Progenitor cell of endocrine pancreas (in vitro differentiated cells): Measurements from ENCODE around the gene CXCL16. TPM values are rescaled to one million over a fixed set of nuclear protein-coding genes. Genes with fewer than 3 reads are reported as not detected.
A peak's percentile ranks its signal among the peaks of the same experiment; 100 is the strongest.

ENCODE experiments used
- DNase-seq: peaks from one replicate; pipeline ENCODE4 v3.0.0; 2021; ENCODE audit warnings: low spot score; ENCODE audit not compliant: unreplicated experiment
- H3K27ac Mint-ChIP-seq: 2 replicates; pipeline ENCODE4 v1.8.0; 2021; ENCODE audit warnings: mild to moderate bottlenecking, moderate library complexity, mixed read lengths
- H3K27me3 Mint-ChIP-seq: 2 replicates; pipeline ENCODE4 v1.8.0; 2021; ENCODE audit warnings: mixed read lengths
- H3K36me3 Mint-ChIP-seq: 2 replicates; pipeline ENCODE4 v1.8.0; 2022; ENCODE audit warnings: mixed read lengths; ENCODE audit not compliant: insufficient read depth
- H3K4me1 Mint-ChIP-seq: 2 replicates; pipeline ENCODE4 v1.8.0; 2021; ENCODE audit warnings: low read depth, mixed read lengths
- H3K4me3 Mint-ChIP-seq: 2 replicates; pipeline ENCODE4 v1.8.0; 2021; ENCODE audit warnings: low read depth, mild to moderate bottlenecking, moderate library complexity, mixed read lengths
- H3K9me3 Mint-ChIP-seq: 2 replicates; pipeline ENCODE4 v1.8.0; 2021; ENCODE audit warnings: low read depth, mixed read lengths
- CTCF ChIP-seq: fragments of 200-600 bp; sonication (generic); IDR thresholded peaks from one replicate; pipeline ENCODE4 v1.5.0; 2021; ENCODE audit warnings: antibody characterized with exemption, mild to moderate bottlenecking; ENCODE audit not compliant: unreplicated experiment
- total RNA-seq: library from RNA; stranded (reverse); gene quantifications from 2 replicates; pipeline ENCODE4 v1.2.1, GENCODE V29; 2021

Gene CXCL16
- total RNA-seq, 1 donor from 2014 or later: 4.3 TPM

- peaks cover 6% of the 10 kb centered on the region for H3K4me1 Mint-ChIP-seq
- TF ChIP-seq CTCF: no peak
- H3K36me3 Mint-ChIP-seq: no peaks in the 10 kb centered on the region
- DNase-seq: no peak
- no peaks in the 10 kb centered on the region for H3K9me3 Mint-ChIP-seq
- H3K4me3 Mint-ChIP-seq: peak overlapping the region; percentile 69
- H3K27ac Mint-ChIP-seq: peak overlapping the region; percentile 62
- H3K27me3 Mint-ChIP-seq: peaks cover 78% of the 10 kb centered on the region
Measured at GRCh38 chr17:4740025-4740351, 260 bp upstream of the CXCL16 start.

DNA sequence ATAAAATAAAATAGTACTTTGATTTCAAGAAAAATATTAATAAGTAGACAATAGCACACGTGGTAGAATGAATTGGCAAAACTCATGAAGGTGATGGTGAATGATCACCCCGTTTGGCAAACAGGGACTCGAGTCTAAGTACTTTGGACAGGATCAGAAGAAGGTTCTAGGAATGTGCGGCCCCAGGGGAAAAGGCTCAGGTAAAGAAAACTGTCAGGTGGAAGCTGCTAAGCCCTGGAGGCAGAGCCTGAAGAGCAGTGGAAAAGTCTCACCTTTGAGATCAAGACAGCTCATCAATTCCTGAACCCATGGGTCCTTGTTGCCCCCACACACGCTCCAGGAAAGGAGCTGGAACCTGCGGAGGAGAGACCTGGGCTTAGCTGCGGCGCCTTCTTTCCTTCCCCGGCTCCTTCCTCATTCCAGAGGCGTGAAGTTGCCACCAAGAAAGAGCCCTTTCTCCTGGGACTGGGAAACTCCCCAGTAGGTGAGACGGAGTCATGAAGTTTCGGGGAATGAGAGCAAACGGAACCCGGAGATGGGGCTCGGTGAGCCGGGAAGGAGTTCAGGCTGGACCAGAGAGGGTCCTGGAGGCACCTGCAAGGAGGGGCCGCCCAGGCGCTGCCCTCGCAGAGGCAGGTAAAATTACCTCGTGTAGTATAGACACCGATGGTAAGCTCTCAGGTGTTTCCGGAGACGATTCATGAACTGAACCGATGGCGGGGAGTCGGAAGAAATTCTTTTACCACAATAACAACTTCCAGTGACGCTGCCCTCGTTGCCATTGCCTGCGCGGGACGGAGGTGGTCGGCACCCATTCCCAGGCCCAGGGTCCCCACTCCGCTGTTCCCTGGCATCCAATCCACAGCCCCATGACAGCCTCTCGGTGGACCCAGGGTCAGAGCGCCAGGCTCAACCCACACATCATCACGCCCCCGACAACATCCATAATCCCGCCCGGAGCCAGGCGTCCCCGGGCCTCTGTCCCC is 1.3 kb downstream of the CXCL16 start:
- H3K4me3 Mint-ChIP-seq: peak overlapping the region; percentile 70
- H3K27ac Mint-ChIP-seq: peak overlapping the region; percentile 69
- no peaks in the 10 kb centered on the region for H3K9me3 Mint-ChIP-seq
- H3K36me3 Mint-ChIP-seq: no peaks in the 10 kb centered on the region
- DNase-seq: no peak
- H3K27me3 Mint-ChIP-seq: peaks cover 72% of the 10 kb centered on the region
- peaks cover 6% of the 10 kb centered on the region for H3K4me1 Mint-ChIP-seq
- TF ChIP-seq CTCF: no peak

DNA sequence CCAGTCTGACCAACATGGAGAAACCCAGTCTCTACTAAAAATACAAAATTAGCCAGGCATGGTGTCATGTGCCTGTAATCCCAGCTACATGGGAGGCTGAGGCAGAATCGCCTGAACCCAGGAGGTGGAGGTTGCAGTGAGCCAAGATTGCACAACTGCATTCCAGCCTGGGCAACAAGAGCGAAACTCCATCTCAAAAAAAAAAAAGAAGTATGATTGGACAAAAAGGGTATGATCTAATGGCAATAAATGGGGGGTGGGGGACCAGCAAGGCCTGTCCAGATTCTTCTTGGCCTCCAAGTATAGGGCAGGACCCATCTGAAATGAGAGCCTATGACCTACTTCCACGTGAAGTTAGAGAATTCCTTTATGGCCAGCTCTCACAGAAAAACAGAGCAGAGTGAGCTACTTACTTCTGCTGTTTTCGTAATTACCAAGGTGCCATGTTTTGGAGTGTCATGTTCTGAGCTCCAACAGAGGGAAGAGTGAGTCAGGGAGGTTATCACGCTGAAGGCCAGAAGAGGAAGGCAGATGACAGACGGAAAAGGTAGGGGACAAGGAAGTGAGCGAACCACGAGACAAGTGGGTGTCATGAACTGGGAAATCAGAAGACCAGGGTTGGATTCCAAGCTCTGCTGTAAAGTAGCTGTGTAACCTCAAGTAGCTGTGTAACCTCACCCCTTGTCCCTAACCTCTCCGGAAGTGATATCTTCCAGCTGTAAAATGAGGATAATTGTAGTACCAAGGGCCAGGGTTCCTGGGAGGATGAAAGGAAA is 3.7 kb downstream of the CXCL16 start:
- H3K27ac Mint-ChIP-seq: no peak overlapping the region
- DNase-seq: no peak
- H3K36me3 Mint-ChIP-seq: no peaks in the 10 kb centered on the region
- no peaks in the 10 kb centered on the region for H3K9me3 Mint-ChIP-seq
- TF ChIP-seq CTCF: no peak
- H3K4me1 Mint-ChIP-seq: peaks cover 8% of the 10 kb centered on the region
- H3K27me3 Mint-ChIP-seq: peaks cover 49% of the 10 kb centered on the region
- H3K4me3 Mint-ChIP-seq: no peak overlapping the region

- no peak overlapping the region for H3K4me3 Mint-ChIP-seq
- peaks cover 8% of the 10 kb centered on the region for H3K4me1 Mint-ChIP-seq
- H3K9me3 Mint-ChIP-seq: no peaks in the 10 kb centered on the region
- H3K27me3 Mint-ChIP-seq: peaks cover 38% of the 10 kb centered on the region
- TF ChIP-seq CTCF: no peak
- no peak overlapping the region for H3K27ac Mint-ChIP-seq
- no peak for DNase-seq
- H3K36me3 Mint-ChIP-seq: no peaks in the 10 kb centered on the region
Measured at GRCh38 chr17:4734857-4735475, 4.8 kb downstream of the CXCL16 start.

DNA sequence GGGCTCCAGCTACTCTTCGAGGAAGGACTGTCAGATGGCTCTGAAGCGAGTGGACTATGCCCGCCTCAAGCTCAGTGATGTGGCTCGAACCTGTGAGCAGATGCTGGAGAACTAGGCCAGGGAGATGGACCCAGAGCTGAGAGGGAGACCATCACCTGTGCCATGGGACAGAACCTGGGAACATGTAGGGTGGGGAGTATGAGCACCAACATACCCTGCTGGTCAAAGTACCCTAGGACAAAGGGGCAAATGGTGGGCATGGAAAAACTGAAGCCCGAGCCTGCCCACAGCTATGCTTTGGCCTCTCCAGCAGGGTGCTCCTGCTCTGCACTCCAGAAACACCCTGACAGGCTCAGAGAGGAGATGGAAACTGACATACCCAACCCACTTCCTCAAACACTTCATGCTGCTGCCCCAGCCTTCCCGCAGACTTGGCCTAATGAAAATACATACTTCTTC is 6.6 kb downstream of the CXCL16 start:
- Mint-ChIP-seq H3K36me3 (no peaks in the 10 kb centered on the region), H3K4me1 (peaks cover 4% of the 10 kb centered on the region), H3K27ac (no peak overlapping the region), H3K4me3 (no peak overlapping the region), H3K27me3 (peaks cover 25% of the 10 kb centered on the region), H3K9me3 (no peaks in the 10 kb centered on the region)
- DNase-seq: no peak
- TF ChIP-seq CTCF: peak; percentile 7
